Mesothelial cell of epicardium (in vitro differentiated cells): ENCODE measurements around the gene TMEM150B. TPM values are rescaled to one million over a fixed set of nuclear protein-coding genes. Genes with fewer than 3 reads are reported as not detected.

ENCODE experiments used
- DNase-seq, 2 experiments: peaks; one replicate each; pipeline ENCODE4 v3.0.0; 2021; ENCODE audit warnings: low spot score in 2 of 2; ENCODE audit not compliant: unreplicated experiment in 2 of 2
- H3K27ac Mint-ChIP-seq: 2 replicates; pipeline ENCODE4 v1.8.0; 2021; ENCODE audit warnings: mixed read lengths
- H3K27me3 Mint-ChIP-seq: 2 replicates; pipeline ENCODE4 v1.8.0; 2021; ENCODE audit warnings: low read depth, mixed read lengths
- H3K36me3 Mint-ChIP-seq: 2 replicates; pipeline ENCODE4 v1.8.0; 2021; ENCODE audit warnings: mixed read lengths
- H3K4me1 Mint-ChIP-seq: 2 replicates; pipeline ENCODE4 v1.8.0; 2021; ENCODE audit warnings: mixed read lengths
- H3K4me3 Mint-ChIP-seq: 2 replicates; pipeline ENCODE4 v1.8.0; 2021; ENCODE audit warnings: mild to moderate bottlenecking, moderate library complexity, mixed read lengths
- H3K9me3 Mint-ChIP-seq: 2 replicates; pipeline ENCODE4 v1.8.0; 2021; ENCODE audit warnings: mixed read lengths
- total RNA-seq: library from RNA; stranded (reverse); gene quantifications from 3 replicates; pipeline ENCODE4 v1.2.1, GENCODE V29; 2021
- TF ChIP-seq, protein P1 (sequence below): fragments of 200-600 bp; sonication (generic); IDR thresholded peaks from one replicate; pipeline ENCODE4 v1.5.0; 2021; ENCODE audit warnings: antibody characterized with exemption; ENCODE audit not compliant: unreplicated experiment

The TMEM150B gene
- total RNA-seq, 1 donor from 2014 or later, result not detected

DNA sequence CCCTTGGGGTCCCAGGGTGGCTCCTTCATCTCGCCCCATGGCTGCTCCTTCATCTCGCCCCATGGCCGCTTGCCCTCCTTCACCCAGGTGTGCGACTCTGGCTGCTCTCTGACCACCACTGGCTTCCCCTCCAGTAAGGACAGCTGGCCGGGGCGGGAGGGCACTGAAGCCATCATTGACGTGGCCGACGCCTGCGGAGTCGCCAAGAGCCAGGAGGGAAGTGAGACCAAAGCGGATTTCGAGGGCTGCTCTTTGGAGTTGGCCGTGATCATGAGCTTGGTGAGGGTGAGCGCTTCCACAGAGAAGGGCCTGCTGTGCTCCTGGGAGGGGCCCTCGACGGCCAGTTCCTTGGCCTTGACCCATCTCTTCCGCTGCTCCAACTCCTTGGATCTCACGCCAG lies 33.4 kb upstream of the TMEM150B start:
- Mint-ChIP-seq H3K9me3 (no peaks in the 10 kb centered on the region), H3K4me1 (peaks cover 10% of the 10 kb centered on the region), H3K27ac (no peak overlapping the region), H3K4me3 (no peak overlapping the region), H3K36me3 (no peaks in the 10 kb centered on the region), H3K27me3 (peaks cover 41% of the 10 kb centered on the region)
- DNase-seq, result no peak
- TF ChIP-seq, protein P1, sequence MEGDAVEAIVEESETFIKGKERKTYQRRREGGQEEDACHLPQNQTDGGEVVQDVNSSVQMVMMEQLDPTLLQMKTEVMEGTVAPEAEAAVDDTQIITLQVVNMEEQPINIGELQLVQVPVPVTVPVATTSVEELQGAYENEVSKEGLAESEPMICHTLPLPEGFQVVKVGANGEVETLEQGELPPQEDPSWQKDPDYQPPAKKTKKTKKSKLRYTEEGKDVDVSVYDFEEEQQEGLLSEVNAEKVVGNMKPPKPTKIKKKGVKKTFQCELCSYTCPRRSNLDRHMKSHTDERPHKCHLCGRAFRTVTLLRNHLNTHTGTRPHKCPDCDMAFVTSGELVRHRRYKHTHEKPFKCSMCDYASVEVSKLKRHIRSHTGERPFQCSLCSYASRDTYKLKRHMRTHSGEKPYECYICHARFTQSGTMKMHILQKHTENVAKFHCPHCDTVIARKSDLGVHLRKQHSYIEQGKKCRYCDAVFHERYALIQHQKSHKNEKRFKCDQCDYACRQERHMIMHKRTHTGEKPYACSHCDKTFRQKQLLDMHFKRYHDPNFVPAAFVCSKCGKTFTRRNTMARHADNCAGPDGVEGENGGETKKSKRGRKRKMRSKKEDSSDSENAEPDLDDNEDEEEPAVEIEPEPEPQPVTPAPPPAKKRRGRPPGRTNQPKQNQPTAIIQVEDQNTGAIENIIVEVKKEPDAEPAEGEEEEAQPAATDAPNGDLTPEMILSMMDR, result no peak

DNA sequence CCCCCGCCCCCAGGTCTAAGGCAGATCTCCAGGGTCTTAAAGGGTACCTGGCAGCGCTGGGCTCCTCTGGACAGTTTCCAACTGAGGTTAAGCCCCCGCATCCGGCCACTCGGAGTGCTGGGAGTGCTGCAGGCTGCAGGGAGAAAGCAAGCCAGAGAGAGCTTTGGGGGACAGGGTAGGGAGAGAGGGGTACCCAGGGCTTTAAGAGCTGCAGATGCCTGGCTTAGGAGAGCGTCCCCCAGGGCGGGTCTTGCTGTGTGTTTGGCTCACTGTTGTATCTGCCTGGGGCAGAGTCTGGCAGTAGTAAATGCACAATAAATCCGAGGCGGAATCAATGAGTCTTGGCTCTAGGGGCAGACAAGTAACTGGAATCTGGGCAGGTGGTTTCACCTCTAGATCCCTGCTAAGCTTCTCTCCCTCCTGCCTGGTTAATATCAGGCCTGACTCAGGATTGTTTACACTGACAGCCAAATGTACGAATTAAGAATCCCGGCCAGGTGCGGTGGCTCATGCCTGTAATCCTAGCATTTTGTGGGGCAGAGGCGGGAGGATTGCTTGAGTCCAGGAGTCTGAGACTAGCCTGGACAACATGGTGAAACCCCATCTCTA lies 30.2 kb upstream of the TMEM150B start:
- Mint-ChIP-seq H3K9me3 (no peaks in the 10 kb centered on the region), H3K4me3 (peak overlapping the region; percentile 37), H3K27ac (peak overlapping the region; percentile 53), H3K4me1 (peaks cover 21% of the 10 kb centered on the region), H3K36me3 (no peaks in the 10 kb centered on the region), H3K27me3 (peaks cover 68% of the 10 kb centered on the region)
- no peak for DNase-seq
- TF ChIP-seq, protein P1, result no peak

DNA sequence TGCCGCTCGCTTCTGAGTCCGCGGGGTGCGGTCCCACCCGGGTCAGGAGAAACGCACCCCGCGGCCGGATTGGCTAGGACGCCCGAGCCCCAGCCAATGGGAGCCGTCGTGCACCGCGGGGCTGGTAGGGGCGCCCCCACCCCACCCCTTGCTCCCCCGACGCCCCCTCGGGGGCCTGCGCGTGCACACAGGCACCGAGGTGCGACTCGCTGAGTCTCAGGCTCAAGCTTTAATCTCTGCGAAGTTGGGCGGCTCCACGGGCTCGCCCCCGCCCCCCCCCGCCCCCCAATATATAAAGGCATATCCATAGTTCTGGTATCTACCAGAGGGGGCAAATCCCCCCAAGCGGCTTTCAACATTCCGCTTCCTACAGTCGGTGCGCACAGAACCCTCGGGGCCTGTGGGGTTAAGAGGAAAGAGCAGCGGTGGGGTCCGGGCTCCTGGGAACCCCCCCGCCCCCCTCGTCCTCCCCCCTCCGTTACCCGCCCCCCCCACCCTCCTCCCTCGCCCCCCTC lies 29.6 kb upstream of the TMEM150B start, which contains the start of gene COX6B2:
Gene COX6B2, minus strand, starts transcription at position 22 of the 515 bp plus-strand sequence. CDS start 198 bp downstream, outside the sequence.
- TF ChIP-seq, protein P1, result no peak
- H3K9me3 Mint-ChIP-seq, result no peaks in the 10 kb centered on the region
- no peak for DNase-seq
- H3K27me3 Mint-ChIP-seq, result peaks cover 68% of the 10 kb centered on the region
- peaks cover 21% of the 10 kb centered on the region for H3K4me1 Mint-ChIP-seq
- no peaks in the 10 kb centered on the region for H3K36me3 Mint-ChIP-seq
- peak within 1 kb of the TSS; percentile 65 for H3K4me3 Mint-ChIP-seq
- peak within 1 kb of the TSS; percentile 53 for H3K27ac Mint-ChIP-seq

DNA sequence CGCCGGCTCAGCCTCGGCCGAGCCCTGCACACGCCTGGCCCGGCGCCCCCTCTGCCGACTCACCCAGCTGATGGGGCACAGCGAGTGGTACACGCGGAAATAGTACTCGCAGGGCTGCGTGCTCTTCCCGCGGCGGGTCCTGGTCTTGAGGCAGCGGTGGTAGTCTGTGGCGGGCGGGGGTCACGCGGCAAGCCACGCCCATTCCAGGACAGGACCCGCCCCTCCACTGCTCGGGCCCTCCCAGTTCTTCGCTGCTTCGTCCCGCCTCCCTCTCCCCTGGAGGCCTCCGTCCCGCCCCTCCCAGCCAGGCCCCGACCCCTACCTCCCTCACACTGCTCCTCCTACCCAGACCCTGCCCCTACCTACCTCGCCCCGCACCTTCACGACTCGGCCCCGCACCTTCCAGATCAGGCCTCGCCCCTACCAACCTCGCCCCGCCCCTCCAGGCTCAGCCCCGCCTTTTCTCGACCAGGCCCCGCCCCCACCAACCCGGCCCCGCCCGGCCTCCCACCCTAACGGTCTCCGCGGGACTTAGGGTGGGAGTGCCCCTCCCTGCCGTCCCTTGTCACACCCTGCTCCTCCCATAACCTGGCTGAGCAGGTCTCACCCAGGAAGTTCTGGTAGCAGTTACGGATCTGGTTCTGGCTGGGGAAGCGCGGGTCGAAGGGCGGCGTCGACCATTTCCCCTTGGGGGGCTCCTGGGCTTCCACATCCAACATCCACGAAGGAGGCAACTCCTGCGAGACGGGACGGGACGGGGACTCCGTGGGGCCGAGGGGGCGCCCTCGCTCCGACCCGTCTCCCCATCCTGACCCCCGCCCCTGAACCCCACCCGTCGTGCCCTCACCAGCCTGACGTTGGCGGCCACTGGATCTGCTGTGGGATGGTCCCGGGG lies 28.9 kb upstream of the TMEM150B start:
- H3K36me3 Mint-ChIP-seq, result no peaks in the 10 kb centered on the region
- peaks cover 68% of the 10 kb centered on the region for H3K27me3 Mint-ChIP-seq
- H3K4me3 Mint-ChIP-seq, result peak overlapping the region; percentile 65
- H3K27ac Mint-ChIP-seq, result no peak overlapping the region
- peak in 1 of 2 experiments; percentile 80 for DNase-seq
- TF ChIP-seq, protein P1, result no peak
- no peaks in the 10 kb centered on the region for H3K9me3 Mint-ChIP-seq
- peaks cover 21% of the 10 kb centered on the region for H3K4me1 Mint-ChIP-seq

GRCh38 chr19:55353356-55353802 lies 28.2 kb upstream of the TMEM150B start:
- Mint-ChIP-seq H3K27me3 (peaks cover 65% of the 10 kb centered on the region), H3K27ac (no peak overlapping the region), H3K36me3 (no peaks in the 10 kb centered on the region), H3K4me3 (peak overlapping the region; percentile 65), H3K9me3 (no peaks in the 10 kb centered on the region), H3K4me1 (peaks cover 24% of the 10 kb centered on the region)
- TF ChIP-seq, protein P1, result no peak
- DNase-seq, result no peak
